ENCODE measurements around the gene CST3. TPM values are rescaled to one million over a fixed set of nuclear protein-coding genes. Genes with fewer than 3 reads are reported as not detected.

Gene CST3
- total and polyA plus RNA-seq, 3 experiments from 2014 or later = 3.0 to 5.3 (median 4.9) TPM

GRCh38 chr20:23614163-23614562, 23.6 kb downstream of the CST3 start:
- Mint-ChIP-seq H3K27ac (no peak overlapping the region), H3K9me3 (no peaks in the 10 kb centered on the region), H3K4me1 (no peaks in the 10 kb centered on the region), H3K27me3 (peaks cover 4 to 10% of the 10 kb centered on the region in 2 donors), H3K4me3 (no peak overlapping the region), H3K36me3 (no peaks in the 10 kb centered on the region)
- no peaks in the 10 kb centered on the region for H3K4me1 ChIP-seq (ENCODE audit: insufficient read depth, low read length)
- H3K36me3 ChIP-seq (ENCODE audit: insufficient read depth, low read length) = no peaks in the 10 kb centered on the region
- H3K9me3 ChIP-seq (ENCODE audit: low read length) = no peaks in the 10 kb centered on the region
- DNase-seq = no peak
- no peak overlapping the region for H3K4me3 ChIP-seq (ENCODE audit: low read length)
- no peaks in the 10 kb centered on the region for H3K27me3 ChIP-seq (ENCODE audit: insufficient read depth, low read length, poor library complexity, severe bottlenecking)
- POLR2A ChIA-PET = no interaction called here
- H3K27ac ChIP-seq (ENCODE audit: low read depth, low read length) = no peak overlapping the region
- CTCF ChIA-PET = no interaction called here

DNA sequence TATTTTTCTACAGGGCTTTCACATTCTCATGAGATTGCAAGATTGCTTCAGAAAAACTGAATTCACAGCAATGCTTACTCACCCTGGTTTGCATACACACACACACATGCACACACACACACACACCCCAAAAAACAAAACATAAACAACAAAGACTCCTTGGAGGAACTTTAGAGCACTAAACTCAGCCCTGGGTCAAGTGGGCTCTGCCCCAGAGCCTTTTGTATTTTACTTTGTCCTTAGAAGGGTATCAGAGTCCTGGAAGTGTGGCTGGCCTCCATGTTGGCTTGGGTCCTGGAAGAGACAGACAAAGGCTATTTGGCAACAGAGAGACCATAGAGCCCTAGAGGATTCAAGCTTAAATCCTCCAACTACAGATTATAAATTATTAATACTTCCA, 24.1 kb downstream of the CST3 start:
- Mint-ChIP-seq H3K4me3 (no peak overlapping the region), H3K27me3 (peaks cover 4 to 9% of the 10 kb centered on the region in 2 donors), H3K36me3 (no peaks in the 10 kb centered on the region), H3K9me3 (no peaks in the 10 kb centered on the region), H3K27ac (no peak overlapping the region), H3K4me1 (no peaks in the 10 kb centered on the region)
- ChIA-PET POLR2A (no interaction called here), CTCF (no interaction called here)
- Histone ChIP-seq H3K36me3 (ENCODE audit: insufficient read depth, low read length) (no peaks in the 10 kb centered on the region), H3K4me1 (ENCODE audit: insufficient read depth, low read length) (no peaks in the 10 kb centered on the region), H3K9me3 (ENCODE audit: low read length) (no peaks in the 10 kb centered on the region), H3K4me3 (ENCODE audit: low read length) (no peak overlapping the region), H3K27ac (ENCODE audit: low read depth, low read length) (no peak overlapping the region), H3K27me3 (ENCODE audit: insufficient read depth, low read length, poor library complexity, severe bottlenecking) (no peaks in the 10 kb centered on the region)
- DNase-seq = no peak

- Mint-ChIP-seq H3K9me3 (no peaks in the 10 kb centered on the region), H3K27me3 (peaks cover 2 to 4% of the 10 kb centered on the region in 2 donors), H3K4me3 (no peak overlapping the region), H3K27ac (no peak overlapping the region), H3K4me1 (no peaks in the 10 kb centered on the region), H3K36me3 (no peaks in the 10 kb centered on the region)
- H3K4me1 ChIP-seq (ENCODE audit: insufficient read depth, low read length) = no peaks in the 10 kb centered on the region
- H3K9me3 ChIP-seq (ENCODE audit: low read length) = no peaks in the 10 kb centered on the region
- ChIA-PET POLR2A (no interaction called here), CTCF (interaction anchor here (1.7 kb wide), 1 partner anchor 171 kb away, joined by 7 read pairs; no protein-coding TSS in a partner anchor)
- no peaks in the 10 kb centered on the region for H3K27me3 ChIP-seq (ENCODE audit: insufficient read depth, low read length, poor library complexity, severe bottlenecking)
- no peak overlapping the region for H3K27ac ChIP-seq (ENCODE audit: low read depth, low read length)
- no peak for DNase-seq
- no peak overlapping the region for H3K4me3 ChIP-seq (ENCODE audit: low read length)
- no peaks in the 10 kb centered on the region for H3K36me3 ChIP-seq (ENCODE audit: insufficient read depth, low read length)
Observed at GRCh38 chr20:23612396-23612795, 25.4 kb downstream of the CST3 start.

GRCh38 chr20:23609486-23610109, 28.2 kb downstream of the CST3 start:
- Mint-ChIP-seq H3K27ac (no peak overlapping the region), H3K27me3 (peaks cover 0 to 5% of the 10 kb centered on the region in 2 donors), H3K4me3 (no peak overlapping the region), H3K36me3 (no peaks in the 10 kb centered on the region), H3K9me3 (no peaks in the 10 kb centered on the region), H3K4me1 (peaks cover 0 to 5% (median 4%) of the 10 kb centered on the region in 3 donors)
- Histone ChIP-seq H3K27me3 (ENCODE audit: insufficient read depth, low read length, poor library complexity, severe bottlenecking) (no peaks in the 10 kb centered on the region), H3K36me3 (ENCODE audit: insufficient read depth, low read length) (no peaks in the 10 kb centered on the region), H3K4me3 (ENCODE audit: low read length) (no peak overlapping the region), H3K9me3 (ENCODE audit: low read length) (no peaks in the 10 kb centered on the region), H3K27ac (ENCODE audit: low read depth, low read length) (no peak overlapping the region), H3K4me1 (ENCODE audit: insufficient read depth, low read length) (no peaks in the 10 kb centered on the region)
- ChIA-PET CTCF (interaction anchor here (1.1 to 2.2 kb wide), 3 partner anchors 11 to 168 kb away, joined by 3 to 5 read pairs (median 5); no protein-coding TSS in a partner anchor), POLR2A (no interaction called here)
- DNase-seq = no peak

DNA sequence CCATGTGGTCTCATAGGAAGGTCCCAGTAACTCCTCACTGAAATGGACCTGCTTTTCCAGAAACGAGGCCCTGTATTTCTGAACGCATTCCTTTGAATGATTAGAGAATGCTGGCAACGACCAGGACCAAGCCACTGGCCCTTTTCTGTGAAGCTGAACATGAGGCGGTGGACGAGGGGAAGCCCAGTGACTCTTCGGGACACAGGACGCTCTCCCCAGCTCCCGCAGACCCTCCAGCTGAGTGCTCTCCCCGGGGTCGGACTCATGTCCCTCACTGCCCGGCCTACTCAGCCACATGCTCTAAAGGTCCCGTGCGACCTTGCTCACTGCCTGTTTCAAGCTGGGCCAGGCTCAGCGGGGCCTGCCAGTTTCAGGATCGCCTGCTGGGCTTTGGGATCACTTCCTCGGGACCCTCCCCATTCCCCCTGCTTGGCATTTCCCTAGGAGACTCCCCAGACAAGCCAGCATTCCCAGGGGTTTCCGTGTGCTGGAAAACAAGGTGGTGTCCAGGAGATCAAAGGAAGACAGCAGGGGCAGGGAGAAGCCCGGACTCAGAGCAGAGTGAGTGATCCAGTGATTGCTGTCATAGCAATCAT, 29.4 kb downstream of the CST3 start:
- no peaks in the 10 kb centered on the region for H3K9me3 ChIP-seq (ENCODE audit: low read length)
- no peaks in the 10 kb centered on the region for H3K36me3 Mint-ChIP-seq
- H3K27me3 ChIP-seq (ENCODE audit: insufficient read depth, low read length, poor library complexity, severe bottlenecking) = no peaks in the 10 kb centered on the region
- H3K27me3 Mint-ChIP-seq = peaks cover 4 to 5% of the 10 kb centered on the region in 2 donors
- DNase-seq = no peak
- H3K4me3 ChIP-seq (ENCODE audit: low read length) = no peak overlapping the region
- H3K4me3 Mint-ChIP-seq = no peak overlapping the region
- peak overlapping the region in 1 of 8 donors; percentile 14 for H3K27ac Mint-ChIP-seq
- CTCF ChIA-PET = interaction anchor here (0.7 to 2.2 kb wide), 2 partner anchors 165 to 168 kb away, joined by 3 to 5 read pairs; partner anchors contain the start of gene CSTL1
- H3K36me3 ChIP-seq (ENCODE audit: insufficient read depth, low read length) = no peaks in the 10 kb centered on the region
- peaks cover 0 to 5% (median 4%) of the 10 kb centered on the region in 3 donors for H3K4me1 Mint-ChIP-seq
- POLR2A ChIA-PET = no interaction called here
- H3K27ac ChIP-seq (ENCODE audit: low read depth, low read length) = no peak overlapping the region
- no peaks in the 10 kb centered on the region for H3K4me1 ChIP-seq (ENCODE audit: insufficient read depth, low read length)
- H3K9me3 Mint-ChIP-seq = no peaks in the 10 kb centered on the region

DNA sequence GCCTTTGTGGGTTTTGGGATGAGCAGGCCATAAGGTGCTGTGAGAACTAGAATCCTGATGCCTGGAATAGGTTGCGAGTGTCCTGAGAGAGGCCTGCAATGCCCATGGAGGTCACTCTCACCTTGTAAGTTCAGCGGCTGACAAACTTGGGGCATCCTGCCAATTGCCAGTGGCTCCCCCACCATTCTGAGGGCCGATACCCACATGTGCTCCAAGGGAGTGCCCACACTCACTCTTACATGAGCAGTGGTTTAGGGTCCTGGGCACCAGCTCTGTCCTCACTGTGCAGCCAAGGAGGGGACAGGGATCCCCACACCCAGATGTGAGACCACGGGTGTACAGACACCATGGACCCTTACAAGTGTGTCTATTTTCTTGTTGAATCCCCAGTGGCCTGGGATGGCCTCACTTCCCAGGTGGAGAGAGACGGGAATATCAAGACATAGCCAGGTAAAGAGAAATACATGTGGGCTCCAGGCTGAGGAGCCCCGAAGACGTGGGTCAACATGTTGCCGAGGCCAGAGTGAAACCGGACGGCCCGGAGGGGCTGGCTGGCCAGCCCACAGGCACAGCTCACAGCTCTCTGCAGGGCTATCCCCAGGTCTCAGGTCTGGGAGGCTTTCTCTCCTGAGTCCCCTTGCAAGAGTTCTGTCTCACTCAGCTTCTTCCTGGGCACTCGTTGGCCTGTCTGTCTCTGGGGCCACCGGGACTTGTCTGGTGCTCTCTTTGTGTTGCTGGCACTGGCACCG, 30.1 kb downstream of the CST3 start:
- CTCF ChIA-PET = interaction anchor here (0.7 to 1.8 kb wide), 3 partner anchors 10 to 168 kb away, joined by 3 to 22 read pairs (median 4); partner anchors contain the start of gene CSTL1
- no peaks in the 10 kb centered on the region for H3K9me3 ChIP-seq (ENCODE audit: low read length)
- peaks cover 0 to 5% (median 4%) of the 10 kb centered on the region in 3 donors for H3K4me1 Mint-ChIP-seq
- no peak overlapping the region for H3K4me3 ChIP-seq (ENCODE audit: low read length)
- H3K36me3 Mint-ChIP-seq = no peaks in the 10 kb centered on the region
- no peaks in the 10 kb centered on the region for H3K9me3 Mint-ChIP-seq
- H3K27ac Mint-ChIP-seq = peak overlapping the region in 1 of 8 donors; percentile 21
- POLR2A ChIA-PET = no interaction called here
- H3K36me3 ChIP-seq (ENCODE audit: insufficient read depth, low read length) = no peaks in the 10 kb centered on the region
- H3K27me3 ChIP-seq (ENCODE audit: insufficient read depth, low read length, poor library complexity, severe bottlenecking) = no peaks in the 10 kb centered on the region
- no peak for DNase-seq
- H3K4me3 Mint-ChIP-seq = no peak overlapping the region
- no peak overlapping the region for H3K27ac ChIP-seq (ENCODE audit: low read depth, low read length)
- H3K27me3 Mint-ChIP-seq = peaks cover 4 to 7% of the 10 kb centered on the region in 2 donors
- no peaks in the 10 kb centered on the region for H3K4me1 ChIP-seq (ENCODE audit: insufficient read depth, low read length)

GRCh38 chr20:23606652-23607049, 31.1 kb downstream of the CST3 start:
- H3K9me3 ChIP-seq (ENCODE audit: low read length) = no peaks in the 10 kb centered on the region
- Mint-ChIP-seq H3K9me3 (no peaks in the 10 kb centered on the region), H3K4me1 (peaks cover 0 to 5% (median 4%) of the 10 kb centered on the region in 3 donors), H3K36me3 (no peaks in the 10 kb centered on the region), H3K27ac (peak overlapping the region in 1 of 8 donors; percentile 64), H3K4me3 (no peak overlapping the region), H3K27me3 (peaks cover 4 to 7% of the 10 kb centered on the region in 2 donors)
- ChIA-PET POLR2A (no interaction called here), CTCF (interaction anchor here (1.0 to 1.8 kb wide), 4 partner anchors 9 to 257 kb away, joined by 3 to 22 read pairs (median 4); no protein-coding TSS in a partner anchor)
- H3K4me3 ChIP-seq (ENCODE audit: low read length) = no peak overlapping the region
- H3K36me3 ChIP-seq (ENCODE audit: insufficient read depth, low read length) = no peaks in the 10 kb centered on the region
- no peaks in the 10 kb centered on the region for H3K27me3 ChIP-seq (ENCODE audit: insufficient read depth, low read length, poor library complexity, severe bottlenecking)
- no peak overlapping the region for H3K27ac ChIP-seq (ENCODE audit: low read depth, low read length)
- DNase-seq = peak; percentile 37 to 71 (median 44)
- H3K4me1 ChIP-seq (ENCODE audit: insufficient read depth, low read length) = no peaks in the 10 kb centered on the region
